HG03139 (cell line): ENCODE results near the gene FBXL17.
"Not testable (repeated sequence)": the region's sequence is repeated elsewhere in the genome, so short reads cannot be mapped to it uniquely, and the experiment has no call there.

Experiments
- ATAC-seq: cut with Tn5 transposase; IDR thresholded peaks from one replicate; pipeline ENCODE4 v1.9.1; 2021; ENCODE audit not compliant: unreplicated experiment

The FBXL17 gene

GRCh38 chr5:108315829-108316228 lies 66.1 kb downstream of the FBXL17 start:
- ATAC-seq, result no peak

GRCh38 chr5:108312258-108312657 lies 69.6 kb downstream of the FBXL17 start:
- ATAC-seq, result no peak

- ATAC-seq, result no peak
Observed at GRCh38 chr5:108311682-108312081, 70.2 kb downstream of the FBXL17 start.

- no peak for ATAC-seq
Observed at GRCh38 chr5:108303611-108304010, 78.3 kb downstream of the FBXL17 start.

GRCh38 chr5:108303086-108303485 lies 78.8 kb downstream of the FBXL17 start:
- ATAC-seq, result no peak

- ATAC-seq, result no peak
Observed at GRCh38 chr5:108297042-108297601, 84.8 kb downstream of the FBXL17 start.

- ATAC-seq, result no peak
Observed at GRCh38 chr5:108295578-108296368, 86.1 kb downstream of the FBXL17 start.

GRCh38 chr5:108280960-108281569 lies 100.8 kb downstream of the FBXL17 start:
- no peak for ATAC-seq

GRCh38 chr5:108280248-108280647 lies 101.7 kb downstream of the FBXL17 start:
- ATAC-seq, result no peak

GRCh38 chr5:108278285-108279240 lies 103.3 kb downstream of the FBXL17 start:
- no peak for ATAC-seq

GRCh38 chr5:108276187-108277050 lies 105.5 kb downstream of the FBXL17 start:
- no peak for ATAC-seq

- not testable (repeated sequence) for ATAC-seq
Observed at GRCh38 chr5:108274080-108274479, 107.8 kb downstream of the FBXL17 start.

GRCh38 chr5:108271127-108271526 lies 110.8 kb downstream of the FBXL17 start:
- no peak for ATAC-seq

GRCh38 chr5:108266242-108266641 lies 115.7 kb downstream of the FBXL17 start:
- no peak for ATAC-seq

GRCh38 chr5:108264533-108264932 lies 117.4 kb downstream of the FBXL17 start:
- ATAC-seq, result no peak

- no peak for ATAC-seq
Observed at GRCh38 chr5:108263338-108263737, 118.6 kb downstream of the FBXL17 start.

GRCh38 chr5:108260858-108261170 lies 121.1 kb downstream of the FBXL17 start:
- ATAC-seq, result no peak

- ATAC-seq, result peak; percentile 95
Observed at GRCh38 chr5:108260117-108260857, 121.6 kb downstream of the FBXL17 start.

GRCh38 chr5:108259306-108259705 lies 122.6 kb downstream of the FBXL17 start:
- ATAC-seq, result no peak

- no peak for ATAC-seq
Observed at GRCh38 chr5:108257996-108258395, 123.9 kb downstream of the FBXL17 start.
